Stimulated activated CD4-positive, alpha-beta T cell treated with anti-CD3 and anti-CD28 coated beads, Interleukin-12 subunit alpha, Interleukin-12 subunit beta, amount 100 ng/mL, for 48 hours (primary cell): ENCODE data around the gene HLF.

ENCODE experiments used
- DNase-seq, 3 donors: peaks; one replicate each; pipeline ENCODE4 v3.0.0-alpha.2; 2020; ENCODE audit warnings: low read depth in 2 of 3, low spot score in 1 of 3

The HLF gene

GRCh38 chr17:55264645-55265298, at the start of gene HLF:
HLF (plus strand) TSS chr17:55264960; CDS start chr17:55265485, 525 bp downstream.
- DNase-seq = peak; percentile 36 to 69 (median 36)

GRCh38 chr17:55215711-55216110, 49.0 kb upstream of the HLF start:
- DNase-seq = no peak

- no peak for DNase-seq
Measured at GRCh38 chr17:55216888-55217287, 47.9 kb upstream of the HLF start.

DNA sequence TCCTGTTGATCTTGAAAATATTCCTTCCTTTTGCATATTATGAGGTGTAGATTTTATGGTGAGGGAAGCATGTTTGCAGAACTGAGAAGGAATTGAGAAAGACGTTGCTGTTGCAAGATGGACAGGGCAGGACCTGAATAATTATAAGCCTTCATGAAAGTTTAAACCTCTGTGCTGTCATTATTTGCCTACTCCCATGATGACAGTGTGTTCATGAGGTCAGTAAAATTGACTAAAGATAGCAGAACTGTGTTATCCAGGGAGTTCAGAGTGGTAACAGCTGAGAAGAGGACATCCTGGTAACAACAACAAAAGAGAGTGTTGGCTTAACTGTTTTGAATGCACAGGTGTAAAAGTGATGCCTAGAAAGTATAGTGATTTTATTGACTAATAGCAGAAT, 45.3 kb upstream of the HLF start:
- no peak for DNase-seq

DNA sequence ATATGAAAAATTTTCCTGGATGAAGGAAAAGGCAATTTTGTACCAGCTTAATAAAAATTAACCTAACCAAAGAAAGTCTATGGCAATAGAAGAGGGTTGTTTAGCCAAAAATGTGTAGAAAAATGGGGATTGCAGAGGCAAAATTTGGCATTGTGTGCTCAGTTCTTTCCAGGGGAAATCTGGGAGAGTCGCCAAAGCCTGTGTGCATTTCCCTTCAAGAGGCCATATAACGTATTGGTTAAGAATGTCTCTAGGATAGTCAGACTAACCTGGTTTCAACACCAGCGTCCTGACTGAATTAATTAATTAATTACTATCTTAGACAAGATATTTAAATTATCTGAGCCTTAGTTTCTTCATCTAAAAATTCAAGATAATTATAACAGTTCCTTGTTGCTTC, 44.8 kb upstream of the HLF start:
- DNase-seq = no peak

GRCh38 chr17:55223524-55223923, 41.2 kb upstream of the HLF start:
- no peak for DNase-seq

DNA sequence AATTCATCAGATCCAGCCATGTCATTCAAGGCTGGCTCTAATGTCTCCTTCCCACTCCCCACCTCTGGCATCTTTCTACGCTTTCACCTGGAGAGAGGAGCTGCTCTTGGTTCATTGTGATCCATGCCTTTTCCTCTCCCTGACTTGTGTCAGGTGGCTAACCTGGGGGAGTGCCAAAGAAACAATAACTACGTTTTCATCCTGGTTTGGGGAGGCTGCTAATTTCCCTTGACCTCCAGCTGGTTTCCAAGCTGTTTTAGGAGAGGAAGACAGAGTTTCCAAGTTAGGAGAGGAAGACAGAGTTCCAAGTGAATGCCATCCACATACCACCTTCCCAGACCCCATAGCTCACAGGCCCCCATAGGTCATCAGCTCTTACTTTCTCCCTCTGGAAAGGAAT, 40.0 kb upstream of the HLF start:
- no peak for DNase-seq

DNA sequence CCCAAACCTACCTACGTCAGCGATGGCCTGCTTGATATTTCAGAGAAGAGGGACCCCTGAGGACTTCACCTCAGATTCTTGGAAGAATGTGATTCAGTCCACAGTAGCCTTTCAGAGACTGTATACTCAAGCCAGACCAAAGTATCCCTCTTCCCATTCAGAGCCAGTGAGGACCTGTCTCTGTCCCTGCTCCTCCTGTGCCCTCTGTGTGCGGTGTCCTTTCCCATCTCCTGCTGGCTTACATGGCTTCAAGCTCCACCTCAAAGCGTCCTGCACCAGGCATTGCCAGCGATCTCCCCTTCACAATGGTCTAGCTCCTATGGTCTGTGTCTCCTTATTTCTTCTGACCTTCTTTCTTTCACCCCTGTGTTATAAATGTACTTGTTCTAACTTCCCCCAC, 39.5 kb upstream of the HLF start:
- no peak for DNase-seq

- DNase-seq = no peak
Measured at GRCh38 chr17:55228683-55229192, 36.0 kb upstream of the HLF start.

DNA sequence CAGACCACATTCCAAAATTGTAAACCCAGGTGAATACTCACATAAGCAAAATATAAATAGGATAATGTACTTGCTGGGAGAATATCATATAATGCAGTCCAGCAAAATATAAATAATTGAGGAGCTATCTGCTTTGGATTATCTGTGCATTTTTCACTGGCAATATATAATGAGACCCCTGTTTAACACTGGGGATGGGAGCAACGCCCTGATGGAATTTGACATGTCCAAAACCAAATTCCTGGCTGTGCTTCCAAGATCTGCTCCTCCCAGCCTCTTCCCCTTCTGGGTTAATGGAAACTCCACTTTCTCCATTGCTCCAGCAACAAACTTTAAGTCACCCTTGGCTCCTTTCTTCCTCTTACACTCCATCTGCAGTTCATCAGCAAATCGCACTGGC, 35.5 kb upstream of the HLF start:
- DNase-seq = no peak

- no peak for DNase-seq
Measured at GRCh38 chr17:55230716-55231115, 34.0 kb upstream of the HLF start.

DNA sequence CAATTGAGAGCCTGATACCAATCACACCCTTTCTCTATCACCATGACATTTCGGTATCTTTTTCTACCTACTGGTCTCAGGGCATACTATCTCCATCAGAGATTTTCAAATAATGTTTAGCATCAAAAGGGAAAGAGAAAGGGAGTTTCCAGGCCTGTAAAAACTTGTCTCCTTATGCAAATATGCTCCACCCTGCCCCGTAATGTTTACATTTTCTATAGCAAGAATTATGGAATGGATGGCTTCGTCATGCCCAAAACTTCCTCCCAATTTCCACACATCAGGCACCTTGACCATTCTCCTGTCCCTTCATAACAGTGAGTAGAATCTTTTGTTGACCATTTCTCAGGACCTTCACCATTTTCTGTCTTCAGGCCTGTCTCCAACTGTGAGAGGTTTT, 30.9 kb upstream of the HLF start:
- DNase-seq = no peak

GRCh38 chr17:55236316-55236715, 28.4 kb upstream of the HLF start:
- DNase-seq = no peak

GRCh38 chr17:55237268-55237667, 27.5 kb upstream of the HLF start:
- DNase-seq = no peak

GRCh38 chr17:55237841-55238178, 26.9 kb upstream of the HLF start:
- DNase-seq = no peak

DNA sequence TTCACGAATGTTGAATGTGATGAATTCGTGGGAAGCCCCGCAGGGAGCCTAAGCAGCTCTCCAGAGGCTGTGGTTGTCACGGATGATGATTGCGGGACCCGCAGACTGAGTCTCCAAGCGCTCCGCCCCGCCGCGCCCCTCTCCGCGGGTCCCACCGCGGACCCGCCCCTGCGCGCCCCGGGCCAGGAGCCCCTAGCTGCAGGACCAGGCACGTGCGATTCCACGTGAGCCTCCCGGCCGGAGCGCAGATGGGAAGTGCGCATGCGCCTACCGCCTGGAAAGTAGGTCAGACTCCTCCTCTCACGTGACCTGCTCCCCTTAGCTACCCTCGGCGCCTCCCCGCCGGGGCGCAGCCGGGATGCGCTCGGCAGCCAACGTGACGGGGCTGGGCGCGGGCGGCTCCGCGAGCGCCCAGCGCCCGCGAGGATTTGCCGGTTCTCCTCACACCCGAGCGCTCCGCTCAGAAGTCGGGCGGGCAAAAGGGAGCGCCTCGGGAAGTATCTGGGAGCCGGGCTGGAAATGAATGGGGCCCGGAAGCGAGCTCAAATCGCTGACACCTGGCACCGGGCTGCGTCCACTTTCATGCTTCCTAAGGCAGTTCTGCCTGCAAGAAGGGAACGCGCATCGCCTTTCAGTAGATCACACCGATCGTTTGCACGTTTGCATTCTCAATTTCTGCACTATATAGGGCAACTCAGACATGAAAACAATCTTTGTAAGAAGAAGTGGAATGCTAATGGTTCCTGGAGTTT, 26.4 kb upstream of the HLF start:
- peak; percentile 70 to 78 (median 76) for DNase-seq

- DNase-seq = no peak
Measured at GRCh38 chr17:55238931-55239297, 25.8 kb upstream of the HLF start.

DNA sequence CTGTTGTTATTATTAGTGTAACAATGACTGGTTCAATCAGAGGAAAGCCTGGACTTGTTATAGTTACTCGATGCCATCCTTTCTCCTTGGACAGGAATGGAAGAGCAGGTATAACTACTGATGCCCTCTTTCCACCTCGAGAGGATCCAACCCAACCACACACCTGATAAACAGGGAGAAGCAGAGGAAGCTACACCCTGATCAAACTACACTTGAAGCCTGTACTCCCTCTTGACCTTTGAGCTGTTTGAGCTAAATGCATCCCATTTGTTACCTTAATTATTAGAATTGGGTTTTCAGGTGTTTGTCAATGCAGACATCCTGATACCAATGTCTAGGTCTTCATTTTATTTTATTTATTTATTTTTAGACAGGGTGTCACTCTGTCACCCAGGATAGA, 23.7 kb upstream of the HLF start:
- DNase-seq = no peak

DNA sequence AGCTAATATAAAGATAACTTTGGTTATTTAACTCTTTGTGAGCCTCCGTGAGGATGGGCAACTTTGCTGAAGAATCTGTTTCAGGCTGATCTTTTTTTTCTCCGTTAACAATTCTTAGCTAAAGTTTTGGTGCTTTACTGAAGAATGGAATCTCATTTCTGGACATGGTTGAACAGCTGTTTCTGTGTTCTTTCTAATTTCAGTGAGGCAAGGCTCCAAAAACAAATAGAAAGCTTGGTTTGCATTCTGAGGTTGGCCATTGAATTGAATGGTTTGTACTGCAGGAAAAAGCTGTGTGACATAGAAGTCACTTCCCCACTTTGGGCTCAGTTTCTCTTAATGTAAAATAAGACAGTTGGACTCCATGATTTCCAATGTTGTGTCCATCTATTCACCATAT, 22.3 kb upstream of the HLF start:
- no peak for DNase-seq

DNA sequence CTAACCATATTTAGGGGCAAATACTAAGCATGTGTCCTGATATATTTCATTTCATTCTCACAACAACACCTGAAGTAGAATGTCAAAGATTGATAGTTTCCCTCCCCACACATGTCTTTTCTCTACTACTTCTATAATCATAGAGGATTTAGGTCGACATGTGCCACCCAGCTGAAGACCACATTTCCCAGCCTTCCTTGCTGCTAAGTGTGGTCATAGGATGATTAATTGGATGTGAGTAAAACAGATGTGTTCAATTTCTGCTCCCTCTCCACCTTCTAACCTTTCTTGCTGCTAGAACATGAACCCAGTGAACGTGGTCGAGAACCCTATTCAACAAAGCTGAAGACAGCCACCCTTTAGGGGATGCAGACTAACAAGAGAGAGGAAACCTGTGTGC, 18.8 kb upstream of the HLF start:
- DNase-seq = no peak

GRCh38 chr17:55246583-55246982, 18.2 kb upstream of the HLF start:
- DNase-seq = no peak

- no peak for DNase-seq
Measured at GRCh38 chr17:55248077-55248476, 16.7 kb upstream of the HLF start.

DNA sequence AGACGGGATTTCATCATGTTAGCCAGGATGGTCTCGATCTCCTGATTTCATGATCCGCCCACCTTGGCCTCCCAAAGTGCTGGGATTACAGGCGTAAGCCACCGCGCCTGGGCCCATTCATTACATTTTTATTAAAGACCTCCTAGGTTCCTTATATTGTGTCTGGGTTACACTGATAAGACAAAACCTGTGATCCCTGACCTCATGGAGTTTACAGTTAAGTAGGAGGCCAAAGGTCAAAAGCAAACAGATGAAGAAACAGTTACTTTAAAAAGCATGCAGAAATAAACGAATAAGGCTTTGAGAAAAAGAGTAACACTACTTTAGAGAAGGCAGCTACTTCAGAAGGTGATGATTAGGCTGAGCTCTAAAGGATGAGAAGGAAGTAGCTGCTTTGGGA, 14.9 kb upstream of the HLF start:
- DNase-seq = no peak
